ENCODE data around the gene VIP.
"Not testable (repeated sequence)": the region's sequence is repeated elsewhere in the genome, so short reads cannot be mapped to it uniquely, and the experiment has no call there.

The VIP gene

GRCh38 chr6:152750694-152751093, at the start of gene VIP:
Gene VIP (plus strand): TSS chr6:152750797. CDS start chr6:152752178, 1,381 bp downstream.
- no peak for DNase-seq (ENCODE audit: low read depth in 2 of 2)

GRCh38 chr6:152701081-152701862, 49.3 kb upstream of the VIP start:
- DNase-seq (ENCODE audit: low read depth in 2 of 2) = no peak

GRCh38 chr6:152701863-152702401, 48.7 kb upstream of the VIP start:
- no peak for DNase-seq (ENCODE audit: low read depth in 2 of 2)

- not testable (repeated sequence) for DNase-seq (ENCODE audit: low read depth in 2 of 2)
Measured at GRCh38 chr6:152703750-152704149, 46.8 kb upstream of the VIP start.

- no peak for DNase-seq (ENCODE audit: low read depth in 2 of 2)
Measured at GRCh38 chr6:152705327-152705726, 45.3 kb upstream of the VIP start.

- DNase-seq (ENCODE audit: low read depth in 2 of 2) = no peak
Measured at GRCh38 chr6:152716322-152716721, 34.3 kb upstream of the VIP start.

GRCh38 chr6:152720974-152721373, 29.6 kb upstream of the VIP start:
- DNase-seq (ENCODE audit: low read depth in 2 of 2) = no peak

- no peak for DNase-seq (ENCODE audit: low read depth in 2 of 2)
Measured at GRCh38 chr6:152721956-152722355, 28.6 kb upstream of the VIP start.

GRCh38 chr6:152723398-152723797, 27.2 kb upstream of the VIP start:
- no peak for DNase-seq (ENCODE audit: low read depth in 2 of 2)

GRCh38 chr6:152726313-152726712, 24.3 kb upstream of the VIP start:
- no peak for DNase-seq (ENCODE audit: low read depth in 2 of 2)

- no peak for DNase-seq (ENCODE audit: low read depth in 2 of 2)
Measured at GRCh38 chr6:152727507-152727906, 23.1 kb upstream of the VIP start.

- DNase-seq (ENCODE audit: low read depth in 2 of 2) = no peak
Measured at GRCh38 chr6:152734630-152735029, 16.0 kb upstream of the VIP start.

GRCh38 chr6:152736687-152737273, 13.8 kb upstream of the VIP start:
- DNase-seq (ENCODE audit: low read depth in 2 of 2) = no peak

GRCh38 chr6:152745509-152746171, 5.0 kb upstream of the VIP start:
- no peak for DNase-seq (ENCODE audit: low read depth in 2 of 2)

- DNase-seq (ENCODE audit: low read depth in 2 of 2) = no peak
Measured at GRCh38 chr6:152746172-152746553, 4.4 kb upstream of the VIP start.

- no peak for DNase-seq (ENCODE audit: low read depth in 2 of 2)
Measured at GRCh38 chr6:152748843-152749242, 1.8 kb upstream of the VIP start.

GRCh38 chr6:152749336-152749735, 1.3 kb upstream of the VIP start:
- no peak for DNase-seq (ENCODE audit: low read depth in 2 of 2)

GRCh38 chr6:152765331-152765730, 14.7 kb downstream of the VIP start:
- DNase-seq (ENCODE audit: low read depth in 2 of 2) = no peak

GRCh38 chr6:152769159-152769558, 18.6 kb downstream of the VIP start:
- DNase-seq (ENCODE audit: low read depth in 2 of 2) = no peak

GRCh38 chr6:152769993-152770392, 19.4 kb downstream of the VIP start:
- DNase-seq (ENCODE audit: low read depth in 2 of 2) = no peak

GRCh38 chr6:152771061-152771687, 20.6 kb downstream of the VIP start:
- no peak for DNase-seq (ENCODE audit: low read depth in 2 of 2)

- no peak for DNase-seq (ENCODE audit: low read depth in 2 of 2)
Measured at GRCh38 chr6:152775428-152775827, 24.8 kb downstream of the VIP start.

Data from stimulated activated CD4-positive, alpha-beta T cell treated with anti-CD3 and anti-CD28 coated beads, Interleukin-12 subunit alpha, Interleukin-12 subunit beta, amount 100 ng/mL, for 24 hours (primary cell).